DND-41 (cell line): ENCODE results near the gene KRT23.

Experiments used
- ATAC-seq: fragments of 200-7000 bp; cut with Tn5 transposase; 3 replicates; pipeline ENCODE4 v1.9.1; 2021; ENCODE audit warnings: low read depth; ENCODE audit not compliant: insufficient read depth
- DNase-seq: peaks from one replicate; pipeline ENCODE4 v3.0.0-alpha.2; 2020
- H2AFZ ChIP-seq: 2 replicates; pipeline ENCODE4 v1.6.0; 2012; ENCODE audit warnings: low read depth, low read length
- H3K27ac ChIP-seq: 2 replicates; pipeline ENCODE4 v1.5.1; 2012; ENCODE audit warnings: low read length, inconsistent platforms
- H3K27me3 ChIP-seq: fragments of 200-600 bp; sonication (generic); 2 replicates; pipeline ENCODE4 v1.6.0; 2012; ENCODE audit warnings: low read length, mild to moderate bottlenecking, inconsistent platforms; ENCODE audit not compliant: insufficient read depth, poor library complexity
- H3K36me3 ChIP-seq: 2 replicates; pipeline ENCODE4 v1.5.1; 2012; ENCODE audit warnings: low read length, inconsistent platforms; ENCODE audit not compliant: insufficient read depth
- H3K4me1 ChIP-seq: 2 replicates; pipeline ENCODE4 v1.5.1; 2012; ENCODE audit warnings: mild to moderate bottlenecking, low read length; ENCODE audit not compliant: insufficient read depth
- H3K4me2 ChIP-seq: 2 replicates; pipeline ENCODE4 v1.6.0; 2012; ENCODE audit warnings: mild to moderate bottlenecking, moderate library complexity, low read length, inconsistent platforms; ENCODE audit not compliant: insufficient read depth
- H3K4me3 ChIP-seq, 2 experiments: fragments of 200-600 bp in 1 of 2; shearing (Covaris generic) in 1 of 2; 2 replicates each; pipeline ENCODE4 v1.5.1; 2012 to 2016; ENCODE audit warnings: inconsistent platforms in 2 of 2, low read length in 2 of 2, mild to moderate bottlenecking in 2 of 2, low read depth in 1 of 2, moderate library complexity in 1 of 2
- H3K79me2 ChIP-seq: 2 replicates; pipeline ENCODE4 v1.6.0; 2012; ENCODE audit warnings: low read length, inconsistent platforms; ENCODE audit not compliant: insufficient read depth
- H3K9ac ChIP-seq: 2 replicates; pipeline ENCODE4 v1.6.0; 2012; ENCODE audit warnings: low read depth, mild to moderate bottlenecking, inconsistent platforms, low read length, moderate library complexity
- H3K9me3 ChIP-seq: 2 replicates; pipeline ENCODE4 v1.5.1; 2012; ENCODE audit warnings: low read length, moderate library complexity, mild to moderate bottlenecking, inconsistent platforms; ENCODE audit not compliant: insufficient read depth, severe bottlenecking
- H4K20me1 ChIP-seq: 2 replicates; pipeline ENCODE4 v1.6.0; 2012; ENCODE audit warnings: low read length; ENCODE audit not compliant: insufficient read depth
- EZH2 ChIP-seq: IDR thresholded peaks from 3 replicates; pipeline ENCODE4 v1.6.1; 2012; ENCODE audit warnings: borderline replicate concordance, low read depth, mild to moderate bottlenecking, moderate library complexity, low read length, inconsistent platforms; ENCODE audit not compliant: severe bottlenecking
- TF ChIP-seq, protein P1 (sequence below): IDR thresholded peaks from 2 replicates; pipeline ENCODE4 v1.5.1; 2012; ENCODE audit warnings: borderline replicate concordance, low read length, moderate library complexity, mild to moderate bottlenecking; ENCODE audit not compliant: poor library complexity, severe bottlenecking; ENCODE audit errors: extremely low read depth

Gene KRT23

DNA sequence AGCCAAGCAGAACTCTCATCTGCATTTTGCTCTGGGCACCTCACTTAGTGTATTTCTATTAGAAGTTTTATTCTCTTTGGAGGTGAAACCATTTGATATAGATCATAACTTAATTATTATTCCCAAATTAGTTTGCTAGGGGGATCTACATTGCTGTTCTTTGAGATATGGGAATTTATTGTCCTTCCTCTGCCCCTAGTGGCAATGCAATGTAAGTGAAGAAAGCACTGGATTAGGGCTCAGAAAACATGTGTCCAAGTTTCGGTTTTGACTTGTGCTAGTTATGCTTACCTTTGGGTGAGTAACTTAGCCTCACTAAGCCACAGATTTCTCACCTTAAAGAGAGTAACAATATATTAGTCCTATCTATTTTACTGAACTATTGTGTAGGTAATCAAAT is 26.4 kb upstream of the KRT23 start:
- Histone ChIP-seq H3K36me3 (no peaks in the 10 kb centered on the region), H4K20me1 (no peaks in the 10 kb centered on the region), H3K9ac (no peak overlapping the region), H3K79me2 (no peaks in the 10 kb centered on the region), H3K4me2 (no peak overlapping the region), H3K4me1 (no peaks in the 10 kb centered on the region), H3K27ac (no peak overlapping the region), H2AFZ (no peak overlapping the region), H3K27me3 (peaks cover 3% of the 10 kb centered on the region), H3K9me3 (no peaks in the 10 kb centered on the region), H3K4me3 (no peak overlapping the region)
- TF ChIP-seq EZH2 = no peak
- TF ChIP-seq, protein P1, sequence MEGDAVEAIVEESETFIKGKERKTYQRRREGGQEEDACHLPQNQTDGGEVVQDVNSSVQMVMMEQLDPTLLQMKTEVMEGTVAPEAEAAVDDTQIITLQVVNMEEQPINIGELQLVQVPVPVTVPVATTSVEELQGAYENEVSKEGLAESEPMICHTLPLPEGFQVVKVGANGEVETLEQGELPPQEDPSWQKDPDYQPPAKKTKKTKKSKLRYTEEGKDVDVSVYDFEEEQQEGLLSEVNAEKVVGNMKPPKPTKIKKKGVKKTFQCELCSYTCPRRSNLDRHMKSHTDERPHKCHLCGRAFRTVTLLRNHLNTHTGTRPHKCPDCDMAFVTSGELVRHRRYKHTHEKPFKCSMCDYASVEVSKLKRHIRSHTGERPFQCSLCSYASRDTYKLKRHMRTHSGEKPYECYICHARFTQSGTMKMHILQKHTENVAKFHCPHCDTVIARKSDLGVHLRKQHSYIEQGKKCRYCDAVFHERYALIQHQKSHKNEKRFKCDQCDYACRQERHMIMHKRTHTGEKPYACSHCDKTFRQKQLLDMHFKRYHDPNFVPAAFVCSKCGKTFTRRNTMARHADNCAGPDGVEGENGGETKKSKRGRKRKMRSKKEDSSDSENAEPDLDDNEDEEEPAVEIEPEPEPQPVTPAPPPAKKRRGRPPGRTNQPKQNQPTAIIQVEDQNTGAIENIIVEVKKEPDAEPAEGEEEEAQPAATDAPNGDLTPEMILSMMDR = peak; percentile 82
- ATAC-seq (peak; percentile 57; the same call in 2 of the 3 replicates), DNase-seq (no peak)

GRCh38 chr17:40962059-40962561 is 24.7 kb upstream of the KRT23 start:
- no peak overlapping the region for H2AFZ ChIP-seq
- no peak for DNase-seq
- H4K20me1 ChIP-seq = no peaks in the 10 kb centered on the region
- no peak for ATAC-seq
- no peaks in the 10 kb centered on the region for H3K36me3 ChIP-seq
- TF ChIP-seq, protein P1 = no peak
- TF ChIP-seq EZH2 = no peak
- H3K27ac ChIP-seq = no peak overlapping the region
- no peak overlapping the region for H3K4me3 ChIP-seq
- H3K4me2 ChIP-seq = no peak overlapping the region
- H3K9me3 ChIP-seq = no peaks in the 10 kb centered on the region
- no peaks in the 10 kb centered on the region for H3K4me1 ChIP-seq
- H3K79me2 ChIP-seq = no peaks in the 10 kb centered on the region
- peaks cover 9% of the 10 kb centered on the region for H3K27me3 ChIP-seq
- no peak overlapping the region for H3K9ac ChIP-seq

DNA sequence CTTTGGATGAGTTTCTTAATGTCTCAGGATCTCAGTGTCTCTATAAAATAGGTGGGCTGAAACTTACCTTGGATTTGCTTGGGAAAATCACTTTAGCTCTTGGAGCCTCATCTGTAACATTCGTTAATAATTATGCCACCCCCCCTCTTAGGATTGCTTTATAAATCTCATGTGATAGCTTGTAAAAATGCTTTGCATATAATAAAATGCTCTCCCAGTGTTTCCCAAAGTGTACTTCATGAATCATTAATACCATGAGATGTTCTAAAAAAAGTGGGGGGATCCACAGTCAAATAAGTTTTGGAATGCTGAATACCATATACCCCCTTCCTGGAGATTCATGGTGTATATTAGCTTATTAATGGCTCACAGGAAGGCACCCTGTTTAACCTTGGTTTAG is 24.1 kb upstream of the KRT23 start:
- no peak for ATAC-seq
- Histone ChIP-seq H3K4me2 (no peak overlapping the region), H4K20me1 (no peaks in the 10 kb centered on the region), H3K79me2 (no peaks in the 10 kb centered on the region), H3K36me3 (no peaks in the 10 kb centered on the region), H3K4me3 (no peak overlapping the region), H3K27me3 (peaks cover 11% of the 10 kb centered on the region), H3K27ac (no peak overlapping the region), H3K9ac (no peak overlapping the region), H3K4me1 (no peaks in the 10 kb centered on the region), H2AFZ (no peak overlapping the region), H3K9me3 (no peaks in the 10 kb centered on the region)
- no peak for DNase-seq
- TF ChIP-seq, protein P1 = no peak
- TF ChIP-seq EZH2 = no peak

- ATAC-seq = no peak
- no peaks in the 10 kb centered on the region for H3K36me3 ChIP-seq
- H3K9ac ChIP-seq = no peak overlapping the region
- H3K4me2 ChIP-seq = no peak overlapping the region
- H4K20me1 ChIP-seq = no peaks in the 10 kb centered on the region
- no peak overlapping the region for H3K27ac ChIP-seq
- peaks cover 16% of the 10 kb centered on the region for H3K27me3 ChIP-seq
- H3K4me1 ChIP-seq = no peaks in the 10 kb centered on the region
- 0 out of 2 replicates have a peak overlapping the region, but pooled peaks have one; percentile 8 for H2AFZ ChIP-seq
- no peaks in the 10 kb centered on the region for H3K79me2 ChIP-seq
- H3K9me3 ChIP-seq = no peaks in the 10 kb centered on the region
- no peak overlapping the region for H3K4me3 ChIP-seq
- no peak for DNase-seq
- TF ChIP-seq, protein P1 = no peak
Measured at GRCh38 chr17:40960144-40960543, 22.7 kb upstream of the KRT23 start.
